ENCODE data around the gene TANC2. TPM values are rescaled to one million over a fixed set of nuclear protein-coding genes. Genes with fewer than 3 reads are reported as not detected.

Gene TANC2
- total RNA-seq, 4 donors from 2014 or later, result 6.4 to 50.9 (median 20.1) TPM

GRCh38 chr17:62921817-62922216, 44.2 kb upstream of the TANC2 start:
- TF ChIP-seq CTCF (IDR thresholded peaks at IDR 0.05) (no peak), POLR2AphosphoS5 (IDR thresholded peaks at IDR 0.05) (no peak), EP300 (IDR thresholded peaks at IDR 0.05) (no peak), POLR2A (IDR thresholded peaks at IDR 0.05) (no peak)
- ATAC-seq, result no peak
- Histone ChIP-seq H3K4me3 (no peak overlapping the region), H3K27ac (no peak overlapping the region), H3K36me3 (no peaks in the 10 kb centered on the region), H3K27me3 (no peaks in the 10 kb centered on the region), H3K4me1 (no peaks in the 10 kb centered on the region), H3K9me3 (no peaks in the 10 kb centered on the region)
- 90 to 92% methylated on average over 8 of the region's 8 CpGs for WGBS, 2 donors (ENCODE audit: low coverage in 1 of 2)

GRCh38 chr17:62923258-62924150, 42.5 kb upstream of the TANC2 start:
- Histone ChIP-seq H3K27me3 (no peaks in the 10 kb centered on the region), H3K4me3 (no peak overlapping the region), H3K27ac (no peak overlapping the region), H3K4me1 (no peaks in the 10 kb centered on the region), H3K36me3 (no peaks in the 10 kb centered on the region), H3K9me3 (no peaks in the 10 kb centered on the region)
- no peak for ATAC-seq
- no peak for TF ChIP-seq POLR2AphosphoS5 (IDR thresholded peaks at IDR 0.05)
- no peak for TF ChIP-seq POLR2A (IDR thresholded peaks at IDR 0.05)
- TF ChIP-seq EP300 (IDR thresholded peaks at IDR 0.05), result no peak
- no peak for TF ChIP-seq CTCF (IDR thresholded peaks at IDR 0.05)
- WGBS, 2 donors (ENCODE audit: low coverage in 1 of 2), result 79 to 95% methylated on average over 5 to 9 of the region's 11 CpGs

- Histone ChIP-seq H3K27me3 (no peaks in the 10 kb centered on the region), H3K4me1 (no peaks in the 10 kb centered on the region), H3K36me3 (no peaks in the 10 kb centered on the region), H3K4me3 (no peak overlapping the region), H3K27ac (no peak overlapping the region), H3K9me3 (no peaks in the 10 kb centered on the region)
- no peak for TF ChIP-seq CTCF (IDR thresholded peaks at IDR 0.05)
- TF ChIP-seq POLR2A (IDR thresholded peaks at IDR 0.05), result no peak
- TF ChIP-seq POLR2AphosphoS5 (IDR thresholded peaks at IDR 0.05), result no peak
- TF ChIP-seq EP300 (IDR thresholded peaks at IDR 0.05), result no peak
- 80 to 91% methylated on average over 2 to 3 of the region's 3 CpGs for WGBS, 2 donors (ENCODE audit: low coverage in 1 of 2)
- no peak for ATAC-seq
These were observed 40.7 kb upstream of the TANC2 start for GRCh38 chr17:62925267-62925836.

- WGBS, 2 donors (ENCODE audit: low coverage in 1 of 2), result 90 to 96% methylated on average over 4 of the region's 6 CpGs
- ATAC-seq, result no peak
- Histone ChIP-seq H3K4me1 (no peaks in the 10 kb centered on the region), H3K36me3 (no peaks in the 10 kb centered on the region), H3K27me3 (peaks cover 7% of the 10 kb centered on the region), H3K9me3 (no peaks in the 10 kb centered on the region), H3K4me3 (no peak overlapping the region), H3K27ac (no peak overlapping the region)
- TF ChIP-seq CTCF (IDR thresholded peaks at IDR 0.05) (no peak), POLR2A (IDR thresholded peaks at IDR 0.05) (no peak), EP300 (IDR thresholded peaks at IDR 0.05) (no peak), POLR2AphosphoS5 (IDR thresholded peaks at IDR 0.05) (no peak)
These were observed 39.0 kb upstream of the TANC2 start for GRCh38 chr17:62927083-62927482.

- 82 to 86% methylated on average over 2 of the region's 2 CpGs for WGBS, 2 donors (ENCODE audit: low coverage in 1 of 2)
- ATAC-seq, result no peak
- no peaks in the 10 kb centered on the region for H3K9me3 ChIP-seq
These were observed 36.7 kb upstream of the TANC2 start for GRCh38 chr17:62929320-62929719.

More at GRCh38 chr17:62929320-62929719, 36.7 kb upstream of the TANC2 start:
- TF ChIP-seq POLR2AphosphoS5 (IDR thresholded peaks at IDR 0.05), result no peak
- no peak for TF ChIP-seq CTCF (IDR thresholded peaks at IDR 0.05)
- Histone ChIP-seq H3K27me3 (peaks cover 26% of the 10 kb centered on the region), H3K36me3 (no peaks in the 10 kb centered on the region), H3K27ac (no peak overlapping the region), H3K4me1 (no peaks in the 10 kb centered on the region), H3K4me3 (no peak overlapping the region)

All from gastroesophageal sphincter (tissue), 4 donors.